ENCODE results near the gene PTGFRN.
"Not testable (repeated sequence)": the region's sequence is repeated elsewhere in the genome, so short reads cannot be mapped to it uniquely, and the experiment has no call there.

Gene PTGFRN

DNA sequence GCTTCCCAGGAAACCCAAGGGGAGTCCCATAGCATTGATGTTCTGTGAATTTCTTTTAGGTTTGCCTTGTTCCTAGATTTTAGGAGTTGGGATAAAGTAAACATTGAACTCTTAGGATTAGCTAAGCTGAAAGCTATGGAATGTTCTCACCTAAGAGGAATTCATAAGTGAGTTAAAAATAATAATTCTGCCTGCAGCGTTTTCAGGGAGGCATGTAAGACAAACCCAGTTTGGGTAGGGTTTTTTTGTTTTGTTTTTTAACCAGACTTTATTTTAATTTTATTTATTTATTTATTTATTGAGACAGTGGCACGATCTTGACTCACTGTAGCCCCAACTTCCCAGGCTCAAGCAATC is 62.9 kb downstream of the PTGFRN start:
- DNase-seq (ENCODE audit: low spot score), result no peak

DNA sequence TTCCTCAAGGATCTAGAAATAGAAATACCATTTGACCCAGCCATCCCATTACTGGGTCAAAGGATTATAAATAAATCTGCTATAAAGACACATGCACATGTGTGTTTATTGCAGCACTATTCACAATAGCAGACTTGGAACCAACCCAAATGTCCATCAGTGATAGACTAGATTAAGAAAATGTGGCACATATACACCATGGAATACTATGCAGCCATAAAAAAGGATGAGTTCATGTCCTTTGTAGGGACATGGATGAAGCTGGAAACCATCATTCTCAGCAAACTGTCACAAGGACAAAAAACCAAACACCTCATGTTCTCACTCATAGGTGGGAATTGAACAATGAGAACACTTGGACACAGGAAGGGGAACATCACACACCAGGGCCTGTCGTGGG is 70.6 kb downstream of the PTGFRN start:
- DNase-seq (ENCODE audit: low spot score), result not testable (repeated sequence)

DNA sequence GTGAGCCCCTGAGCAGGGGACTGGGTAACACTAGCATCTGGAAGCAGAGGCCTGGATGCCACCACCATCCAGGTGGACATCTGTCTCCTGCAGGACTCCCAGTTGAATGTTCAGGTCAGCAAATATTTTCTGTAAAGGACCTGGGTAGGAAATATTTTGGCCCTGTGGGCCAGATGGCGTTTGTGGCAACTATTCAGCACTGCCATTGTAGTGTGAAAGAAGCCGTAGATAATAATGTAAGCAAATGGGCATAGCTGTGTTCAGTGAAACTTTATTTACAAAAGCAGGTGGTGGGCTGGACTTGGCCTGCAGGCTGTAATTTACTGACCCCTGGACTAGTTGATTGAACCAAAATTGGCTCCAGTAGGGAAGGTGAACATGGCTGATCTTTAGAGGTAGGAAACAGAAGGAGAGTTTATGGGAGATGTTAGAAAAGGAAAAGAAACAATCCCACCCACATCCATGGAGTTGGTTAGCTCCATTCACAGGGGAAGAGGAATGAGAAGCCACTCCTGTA is 71.9 kb downstream of the PTGFRN start:
- DNase-seq (ENCODE audit: low spot score), result no peak

GRCh38 chr1:116982319-116983004 is 72.7 kb downstream of the PTGFRN start:
- no peak for DNase-seq (ENCODE audit: low spot score)

- DNase-seq (ENCODE audit: low spot score), result no peak
Measured at GRCh38 chr1:116983112-116983511, 73.4 kb downstream of the PTGFRN start.

- no peak for DNase-seq (ENCODE audit: low spot score)
Measured at GRCh38 chr1:116983678-116984077, 74.0 kb downstream of the PTGFRN start.

DNA sequence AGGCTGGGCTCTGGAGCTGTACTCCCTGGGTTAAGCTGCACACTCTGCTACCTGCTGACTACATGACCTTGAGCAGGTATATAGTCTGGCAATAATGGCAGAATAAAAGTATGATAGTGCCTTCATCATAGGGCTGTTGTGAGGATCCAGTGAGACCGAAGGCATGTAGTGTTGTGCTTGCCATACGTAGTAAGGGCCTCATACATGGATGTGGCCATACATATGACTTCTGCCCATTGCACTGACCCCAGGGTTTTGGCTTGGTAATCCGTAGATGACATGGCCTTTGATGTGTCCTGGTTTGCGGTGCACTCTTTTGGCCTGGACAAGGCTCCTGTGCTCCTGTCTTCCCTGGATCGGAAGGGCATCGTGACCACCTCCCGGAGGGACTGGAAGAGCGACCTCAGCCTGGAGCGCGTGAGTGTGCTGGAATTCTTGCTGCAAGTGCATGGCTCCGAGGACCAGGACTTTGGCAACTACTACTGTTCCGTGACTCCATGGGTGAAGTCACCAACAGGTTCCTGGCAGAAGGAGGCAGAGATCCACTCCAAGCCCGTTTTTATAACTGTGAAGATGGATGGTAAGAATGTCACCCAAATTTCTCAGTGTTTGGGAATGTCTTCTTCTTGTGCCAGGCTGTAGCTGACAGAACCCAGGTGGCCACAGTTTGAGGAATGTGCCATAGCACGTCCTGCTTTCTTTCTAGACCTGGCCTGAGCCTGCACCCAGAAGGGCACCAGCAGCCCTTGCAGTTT is 74.9 kb downstream of the PTGFRN start:
- DNase-seq (ENCODE audit: low spot score), result no peak

DNA sequence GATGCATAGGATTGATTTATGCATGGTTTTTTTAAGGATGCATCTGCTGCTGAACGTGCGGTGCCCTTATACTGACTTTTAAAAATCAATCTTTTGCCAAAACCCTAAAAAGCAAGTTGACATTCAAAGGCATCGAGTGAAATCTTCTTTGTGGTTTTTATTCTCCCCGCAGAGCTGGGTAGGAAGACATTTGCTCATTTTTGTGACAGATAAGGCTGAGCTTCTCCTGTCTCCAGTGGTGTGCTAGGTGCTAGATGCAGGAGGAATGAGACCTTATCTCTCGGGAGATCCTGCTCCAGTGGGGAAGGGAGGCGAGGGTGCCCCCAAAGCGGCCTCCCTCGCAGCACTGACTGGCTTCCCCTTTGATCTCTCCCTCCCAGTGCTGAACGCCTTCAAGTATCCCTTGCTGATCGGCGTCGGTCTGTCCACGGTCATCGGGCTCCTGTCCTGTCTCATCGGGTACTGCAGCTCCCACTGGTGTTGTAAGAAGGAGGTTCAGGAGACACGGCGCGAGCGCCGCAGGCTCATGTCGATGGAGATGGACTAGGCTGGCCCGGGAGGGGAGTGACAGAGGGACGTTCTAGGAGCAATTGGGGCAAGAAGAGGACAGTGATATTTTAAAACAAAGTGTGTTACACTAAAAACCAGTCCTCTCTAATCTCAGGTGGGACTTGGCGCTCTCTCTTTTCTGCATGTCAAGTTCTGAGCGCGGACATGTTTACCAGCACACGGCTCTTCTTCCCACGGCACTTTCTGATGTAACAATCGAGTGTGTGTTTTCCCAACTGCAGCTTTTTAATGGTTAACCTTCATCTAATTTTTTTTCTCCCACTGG is 76.9 kb downstream of the PTGFRN start:
- no peak for DNase-seq (ENCODE audit: low spot score)

- no peak for DNase-seq (ENCODE audit: low spot score)
Measured at GRCh38 chr1:116987256-116987555, 77.5 kb downstream of the PTGFRN start.

- peak; percentile 52 for DNase-seq (ENCODE audit: low spot score)
Measured at GRCh38 chr1:116988248-116988647, 78.5 kb downstream of the PTGFRN start.

DNA sequence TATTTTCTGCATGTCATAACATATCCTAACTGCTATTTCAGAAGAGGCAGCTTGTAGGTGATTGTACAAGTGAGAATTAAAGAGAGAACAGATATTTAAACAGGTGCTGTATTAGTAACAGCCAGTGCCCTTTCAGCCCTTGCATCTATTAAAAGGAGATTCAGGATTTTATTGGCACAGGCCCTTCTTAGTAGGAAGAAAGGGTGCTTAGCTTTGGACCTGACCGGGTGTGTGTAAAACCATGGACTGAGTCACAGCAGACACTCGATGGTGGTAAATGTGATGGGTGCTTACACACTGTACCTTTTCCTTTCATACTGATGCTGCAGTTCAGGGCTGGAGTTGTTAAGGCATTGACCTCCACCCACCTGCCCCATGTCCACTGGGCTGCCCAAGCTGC is 79.2 kb downstream of the PTGFRN start:
- DNase-seq (ENCODE audit: low spot score), result no peak

- DNase-seq (ENCODE audit: low spot score), result no peak
Measured at GRCh38 chr1:116989835-116990234, 80.1 kb downstream of the PTGFRN start.

DNA sequence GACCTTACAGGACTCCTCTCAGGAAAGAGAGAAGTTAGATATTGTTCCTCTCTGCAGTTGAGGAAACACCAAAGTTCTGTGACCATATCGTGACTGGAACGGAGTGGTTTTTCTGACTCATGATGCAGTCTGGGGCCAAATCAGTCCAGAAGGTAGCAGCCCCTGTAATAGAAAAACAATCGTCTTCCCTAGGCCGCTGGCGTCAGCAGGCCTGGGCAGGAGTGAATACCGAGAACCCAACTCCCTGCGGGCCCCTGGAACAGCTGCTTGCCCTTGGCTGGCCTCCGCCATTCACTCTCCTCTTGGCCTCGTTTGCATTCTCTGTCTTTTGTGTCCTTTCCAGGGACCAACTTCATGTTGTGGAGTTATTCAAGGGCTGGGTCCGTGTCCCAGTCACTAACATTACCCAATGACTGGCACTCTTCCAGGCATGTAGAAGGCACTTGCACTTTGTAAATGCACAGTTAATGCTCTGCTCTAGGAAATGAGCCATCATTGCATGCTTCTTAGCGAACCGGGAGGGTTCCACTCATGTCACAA is 81.0 kb downstream of the PTGFRN start:
- peak; percentile 87 for DNase-seq (ENCODE audit: low spot score)

DNA sequence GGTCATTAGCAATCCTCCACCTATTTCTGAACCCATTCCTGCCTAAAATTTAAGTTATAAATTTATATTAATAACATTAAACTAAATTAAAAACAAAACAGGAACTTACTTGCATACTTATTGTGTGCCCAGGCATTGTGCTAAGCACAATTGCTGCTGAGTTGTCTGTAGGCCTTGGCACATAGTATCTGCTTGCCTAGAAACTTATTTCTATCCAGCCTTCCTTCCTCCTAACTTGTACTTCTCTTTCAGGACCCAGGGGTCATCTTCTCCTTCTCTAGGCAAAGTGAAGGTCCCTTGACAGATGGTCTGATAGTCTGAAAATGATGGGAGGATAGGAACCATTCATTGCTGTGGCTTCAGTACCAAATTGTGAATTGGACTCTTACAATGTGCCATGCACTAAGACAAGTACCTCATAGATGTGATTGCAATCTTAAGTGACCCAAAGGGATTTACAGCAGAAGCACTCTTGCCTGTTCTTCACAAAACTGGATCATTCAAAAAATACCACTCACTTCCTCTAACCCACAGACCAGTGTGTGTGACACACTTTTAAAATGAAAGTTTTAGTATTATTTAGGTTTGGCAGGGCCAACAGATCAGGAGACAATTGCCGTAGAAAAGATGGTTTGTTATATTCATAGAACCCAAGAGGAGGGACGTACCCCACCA is 81.6 kb downstream of the PTGFRN start:
- no peak for DNase-seq (ENCODE audit: low spot score)

GRCh38 chr1:116991918-116992317 is 82.2 kb downstream of the PTGFRN start:
- no peak for DNase-seq (ENCODE audit: low spot score)

DNA sequence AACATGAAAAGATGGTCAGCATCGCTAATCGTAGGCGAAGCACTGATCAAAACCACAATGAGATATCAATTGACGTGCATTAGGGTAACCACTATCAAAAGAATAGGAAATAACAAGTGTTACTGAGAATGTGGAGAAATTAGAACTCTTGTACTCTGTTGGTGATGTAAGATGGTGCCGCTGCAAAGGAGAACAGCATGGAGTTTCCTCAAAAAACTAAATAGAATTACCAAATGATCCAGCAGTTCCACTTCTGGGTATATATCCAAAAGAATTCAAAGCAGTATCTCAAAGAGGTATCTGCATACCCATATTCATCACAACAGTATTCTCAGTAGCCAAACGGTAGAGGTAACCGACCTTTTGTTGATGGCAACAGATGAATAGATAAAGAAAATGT is 83.6 kb downstream of the PTGFRN start:
- no peak for DNase-seq (ENCODE audit: low spot score)

GRCh38 chr1:116994411-116994810 is 84.7 kb downstream of the PTGFRN start:
- DNase-seq (ENCODE audit: low spot score), result no peak

- DNase-seq (ENCODE audit: low spot score), result peak; percentile 38
Measured at GRCh38 chr1:116997066-116997465, 87.3 kb downstream of the PTGFRN start.

- DNase-seq (ENCODE audit: low spot score), result no peak
Measured at GRCh38 chr1:116997636-116998035, 87.9 kb downstream of the PTGFRN start.

GRCh38 chr1:116999596-116999995 is 89.9 kb downstream of the PTGFRN start:
- DNase-seq (ENCODE audit: low spot score), result no peak

GRCh38 chr1:117000142-117000541 is 90.4 kb downstream of the PTGFRN start:
- DNase-seq (ENCODE audit: low spot score), result no peak
